Islet precursor cell (in vitro differentiated cells): Measurements from ENCODE around the gene HECTD4.

Experiments
- DNase-seq: peaks from one replicate; pipeline ENCODE4 v3.0.0-alpha.2; 2018

The HECTD4 gene

DNA sequence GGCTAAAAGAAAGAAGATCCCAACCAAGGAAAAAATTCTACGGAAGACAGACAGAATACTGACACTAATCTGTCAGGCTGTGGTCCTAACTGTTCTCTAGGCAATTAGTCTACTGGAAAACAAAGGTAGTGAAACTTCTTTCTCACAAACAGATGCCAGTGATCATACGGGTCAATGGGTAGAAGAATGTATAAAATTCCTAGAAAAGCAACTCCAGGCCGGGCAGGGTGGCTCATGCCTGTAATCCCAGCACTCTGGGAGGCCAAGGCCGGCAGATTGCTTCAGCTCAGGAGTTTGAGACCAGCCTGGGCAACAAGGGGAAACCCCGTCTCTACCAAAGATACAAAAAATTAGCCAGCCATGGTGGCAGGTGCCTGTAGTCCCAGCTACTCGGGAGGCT is 64.8 kb downstream of the HECTD4 start:
- no peak for DNase-seq

GRCh38 chr12:112314981-112315380 is 67.2 kb downstream of the HECTD4 start:
- peak; percentile 70 for DNase-seq

DNA sequence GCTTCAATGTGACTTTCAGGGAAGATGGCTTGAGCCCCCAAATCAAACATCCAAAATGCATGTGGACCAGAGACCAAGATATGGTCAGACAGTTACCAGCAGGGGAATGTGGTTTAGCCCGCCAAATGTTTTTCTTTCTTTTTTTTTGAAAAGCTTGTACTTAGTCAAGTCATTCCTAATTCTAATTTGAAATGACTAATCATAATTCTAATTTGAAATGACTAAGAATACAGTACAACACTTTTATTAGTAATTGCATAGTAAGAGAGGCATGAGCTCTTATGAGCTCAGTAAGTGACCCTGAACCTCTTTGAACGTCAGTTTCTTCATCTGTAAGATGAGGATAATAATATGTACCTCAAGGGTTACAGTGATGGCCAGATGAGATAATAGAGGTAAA is 72.4 kb downstream of the HECTD4 start:
- DNase-seq, result no peak

DNA sequence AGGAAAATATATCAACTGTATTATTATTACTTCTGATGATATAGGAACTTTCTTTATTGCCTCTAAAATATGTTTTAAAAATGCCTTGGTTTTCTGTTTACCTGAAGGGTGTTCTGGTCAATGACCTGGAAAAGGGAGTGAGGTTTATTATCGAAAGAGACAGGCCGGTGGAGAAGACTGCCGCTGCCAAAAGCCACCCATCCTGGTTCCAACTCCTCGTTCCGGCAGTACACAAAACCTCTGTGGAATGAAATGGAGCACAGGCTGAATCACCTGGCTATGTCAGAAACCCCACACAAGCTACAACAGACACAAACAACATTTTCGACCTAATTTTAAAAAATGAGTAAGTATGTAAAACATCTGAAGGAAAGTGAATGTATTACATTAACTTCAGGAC is 73.6 kb downstream of the HECTD4 start:
- DNase-seq, result no peak

DNA sequence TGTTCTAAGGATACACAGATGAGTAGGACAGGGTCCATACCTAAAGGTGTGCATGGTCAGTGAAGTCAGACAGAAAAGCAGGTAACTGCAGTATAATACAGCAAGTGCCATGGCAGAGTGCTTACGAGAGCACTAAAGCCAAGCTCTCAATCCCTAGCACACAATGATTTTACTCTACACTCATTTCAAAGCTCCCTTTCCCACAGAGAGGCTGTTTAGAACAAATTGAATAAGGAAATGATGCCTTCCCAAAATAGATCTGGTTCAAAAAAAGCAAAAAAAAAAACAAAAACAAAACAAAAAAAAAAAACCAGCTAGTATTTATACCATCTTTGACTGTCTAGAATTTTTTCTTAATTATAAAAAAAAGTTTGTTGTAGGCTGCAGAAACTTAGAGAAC is 74.1 kb downstream of the HECTD4 start:
- no peak for DNase-seq

DNA sequence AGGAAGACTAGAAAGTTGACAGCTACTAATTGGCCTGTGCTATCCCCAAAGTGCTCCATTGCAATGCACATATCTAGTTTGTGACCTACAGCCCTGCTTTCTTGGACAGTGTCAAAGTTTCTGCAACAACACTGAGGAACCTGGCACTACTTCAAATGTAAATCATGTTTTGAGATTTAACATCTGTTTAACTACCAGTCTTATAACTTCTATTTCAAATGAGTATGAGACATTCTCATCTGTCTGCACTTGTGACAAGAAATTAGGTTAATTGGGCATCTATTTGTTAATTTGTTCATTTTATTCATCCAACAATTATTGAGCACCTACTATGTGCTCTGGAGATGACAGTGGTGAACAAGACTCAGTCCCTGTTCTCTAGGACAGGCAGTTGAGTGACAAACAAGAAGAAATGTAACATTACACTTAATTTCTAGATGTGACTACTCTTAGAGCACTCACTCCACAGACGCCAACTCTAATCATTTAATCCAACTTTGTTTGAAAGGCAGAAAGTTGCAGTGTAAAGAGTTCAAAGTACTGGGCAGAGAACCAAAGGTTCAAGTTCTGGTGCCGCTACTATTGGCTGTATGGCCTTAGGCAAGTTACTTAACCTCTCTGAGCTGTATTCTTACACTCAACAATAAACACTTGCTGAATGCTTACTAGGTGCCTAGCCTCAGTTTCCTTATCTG is 74.8 kb downstream of the HECTD4 start:
- DNase-seq, result no peak

DNA sequence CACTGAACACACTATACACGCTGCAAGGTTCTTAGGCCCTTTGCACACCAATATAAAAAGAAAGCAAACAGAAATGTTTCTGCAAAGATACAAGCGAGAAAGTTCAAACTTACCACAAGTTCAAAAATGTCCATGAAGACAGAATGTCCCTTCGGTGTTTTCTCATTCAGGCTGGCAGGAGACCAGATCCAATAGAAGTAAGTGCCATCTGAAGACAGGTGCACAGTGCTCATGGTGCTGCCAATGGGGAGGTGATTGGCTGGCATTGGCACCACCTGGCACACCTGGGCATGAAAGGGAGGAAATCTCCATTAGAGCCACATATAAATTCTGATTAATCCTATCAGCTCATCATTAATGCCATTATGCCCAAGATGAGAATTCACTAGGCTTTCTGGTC is 76.3 kb downstream of the HECTD4 start:
- DNase-seq, result no peak

GRCh38 chr12:112304436-112304835 is 77.8 kb downstream of the HECTD4 start:
- no peak for DNase-seq

- no peak for DNase-seq
These were observed 78.4 kb downstream of the HECTD4 start for GRCh38 chr12:112303799-112304198.

- peak; percentile 61 for DNase-seq
These were observed 79.2 kb downstream of the HECTD4 start for GRCh38 chr12:112303004-112303403.

DNA sequence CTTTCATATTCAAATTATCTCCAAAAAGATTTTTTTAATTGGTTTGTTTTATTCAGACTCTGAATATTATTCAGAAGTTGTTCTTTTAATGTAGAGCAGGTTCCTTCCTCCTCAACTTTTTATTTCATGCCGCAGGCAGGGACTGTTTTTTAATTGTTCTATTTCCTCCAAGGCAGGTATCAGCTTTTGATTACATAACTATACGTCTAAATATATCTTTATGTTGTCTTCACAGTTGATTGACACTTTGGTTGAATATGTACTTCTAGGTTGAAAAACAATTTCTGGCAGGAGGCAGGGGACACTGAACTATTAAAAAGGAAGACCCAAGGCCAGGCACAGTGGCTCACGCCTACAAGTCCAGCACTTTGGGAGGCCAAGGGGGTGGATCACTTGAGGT is 82.5 kb downstream of the HECTD4 start:
- DNase-seq, result no peak

- no peak for DNase-seq
These were observed 85.0 kb downstream of the HECTD4 start for GRCh38 chr12:112297188-112297587.

DNA sequence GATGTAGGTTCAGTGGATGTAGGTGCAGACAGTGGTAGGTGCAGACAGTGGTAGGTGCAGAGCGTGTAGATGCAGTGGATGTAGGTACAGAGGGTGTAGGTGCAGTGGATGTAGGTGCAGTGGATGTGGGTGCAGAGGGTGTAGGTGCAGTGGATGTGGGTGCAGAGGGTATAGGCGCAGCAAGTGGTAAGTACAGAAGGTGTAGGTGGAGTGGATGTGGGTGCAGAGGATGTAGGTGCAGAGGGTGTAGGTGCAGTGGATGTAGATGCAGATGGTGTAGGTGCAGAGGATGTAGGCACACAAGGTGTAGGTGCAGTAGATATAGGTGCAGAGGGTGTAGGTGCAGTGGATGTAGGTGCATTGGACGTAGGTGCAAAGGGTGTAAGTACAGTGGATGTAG is 86.0 kb downstream of the HECTD4 start:
- DNase-seq, result no peak

- no peak for DNase-seq
These were observed 87.4 kb downstream of the HECTD4 start for GRCh38 chr12:112294793-112295192.

- DNase-seq, result no peak
These were observed 93.6 kb downstream of the HECTD4 start for GRCh38 chr12:112288638-112289037.

DNA sequence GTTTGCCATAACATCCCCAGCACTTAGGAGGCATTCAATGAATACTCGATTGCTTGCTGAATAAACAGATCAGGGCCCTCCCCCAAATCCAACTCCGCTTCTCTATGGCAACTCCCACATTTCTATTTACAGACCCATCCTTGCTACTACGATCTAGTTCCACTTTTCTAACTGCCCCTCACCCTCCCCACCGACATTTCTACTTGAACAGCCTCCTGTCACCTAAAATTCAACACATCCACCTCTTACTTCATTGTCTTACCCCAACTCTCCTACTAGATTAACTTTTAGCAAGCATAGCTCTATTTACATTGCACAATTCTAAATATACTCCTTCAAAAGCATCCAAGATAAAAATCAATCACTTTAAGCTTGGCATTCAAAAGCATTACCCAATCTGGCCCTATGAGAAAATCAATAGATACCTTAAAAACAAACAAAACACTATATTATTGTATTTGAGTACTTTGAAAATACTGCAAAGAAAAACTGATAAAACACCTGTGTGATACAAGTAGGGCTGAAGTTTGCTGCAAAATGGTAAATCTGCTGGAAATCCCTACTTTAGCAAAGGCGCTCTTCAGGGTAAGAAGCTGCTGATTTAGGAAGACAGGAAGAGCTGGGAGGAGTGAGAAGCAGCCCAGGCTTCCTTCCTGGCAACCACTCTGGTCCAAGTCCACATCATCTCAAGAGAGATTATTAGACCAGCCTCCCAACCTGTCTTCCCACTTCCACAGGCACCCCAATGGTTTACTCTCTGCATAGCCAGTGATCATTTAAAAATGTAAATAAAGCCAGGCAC is 96.4 kb downstream of the HECTD4 start:
- no peak for DNase-seq

- DNase-seq, result no peak
These were observed 98.7 kb downstream of the HECTD4 start for GRCh38 chr12:112283546-112283945.

DNA sequence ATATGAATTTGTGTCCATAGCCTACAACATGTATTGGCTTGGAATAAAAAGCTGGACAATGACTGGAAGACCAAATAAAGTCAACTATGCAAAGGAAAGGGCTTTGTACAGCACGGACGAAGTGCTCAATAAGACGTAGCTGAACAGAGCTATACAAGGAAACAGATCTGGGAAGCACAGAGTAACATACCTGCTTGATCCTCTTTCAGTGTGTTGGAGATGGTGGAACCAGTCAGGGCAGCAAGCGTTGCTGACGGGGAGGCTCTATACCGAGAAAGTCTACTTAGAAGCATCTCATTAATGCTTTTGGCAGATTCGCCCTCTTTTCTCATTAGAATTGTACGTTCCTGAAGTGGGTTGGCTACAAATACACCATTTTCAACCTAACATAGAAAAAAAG is 99.3 kb downstream of the HECTD4 start:
- no peak for DNase-seq

GRCh38 chr12:112275836-112276235 is 106.4 kb downstream of the HECTD4 start:
- DNase-seq, result no peak

DNA sequence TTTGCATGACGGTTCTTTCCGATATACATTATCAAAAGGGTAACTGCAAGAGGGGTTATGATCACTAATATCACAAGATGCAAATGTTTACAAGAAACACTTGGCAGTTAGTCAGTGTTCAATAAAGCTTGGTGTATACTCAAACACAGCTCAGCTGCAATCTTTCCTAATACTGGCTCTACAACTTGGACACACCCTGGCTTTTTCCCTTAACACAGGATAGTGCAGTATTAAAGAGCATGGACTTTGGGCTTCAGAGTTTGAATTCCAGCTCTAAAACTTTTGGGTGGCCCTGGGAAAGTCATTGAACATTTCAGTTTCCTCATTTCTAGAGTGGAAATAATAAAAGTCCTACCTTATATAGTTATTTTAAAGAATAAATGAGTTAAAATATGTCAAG is 107.0 kb downstream of the HECTD4 start:
- DNase-seq, result no peak

DNA sequence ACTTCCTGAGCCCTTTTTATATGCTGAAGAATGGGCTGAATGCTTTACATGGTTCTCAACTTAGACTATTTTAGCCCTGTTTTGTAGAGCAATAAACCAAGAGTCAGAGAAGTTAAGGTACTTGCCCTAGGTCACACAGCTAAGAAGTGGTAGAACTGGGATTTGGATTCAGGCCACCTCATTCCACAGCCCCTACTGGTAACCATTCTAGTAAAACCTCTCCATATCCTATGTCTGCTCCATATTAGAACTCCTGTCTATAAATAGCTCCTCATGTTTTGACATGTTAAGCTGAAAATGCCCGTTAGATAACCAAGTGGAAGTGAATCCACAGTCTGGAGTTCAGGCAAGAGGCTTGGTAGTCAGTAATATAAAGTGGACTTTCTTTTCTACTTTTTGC is 111.6 kb downstream of the HECTD4 start:
- no peak for DNase-seq

DNA sequence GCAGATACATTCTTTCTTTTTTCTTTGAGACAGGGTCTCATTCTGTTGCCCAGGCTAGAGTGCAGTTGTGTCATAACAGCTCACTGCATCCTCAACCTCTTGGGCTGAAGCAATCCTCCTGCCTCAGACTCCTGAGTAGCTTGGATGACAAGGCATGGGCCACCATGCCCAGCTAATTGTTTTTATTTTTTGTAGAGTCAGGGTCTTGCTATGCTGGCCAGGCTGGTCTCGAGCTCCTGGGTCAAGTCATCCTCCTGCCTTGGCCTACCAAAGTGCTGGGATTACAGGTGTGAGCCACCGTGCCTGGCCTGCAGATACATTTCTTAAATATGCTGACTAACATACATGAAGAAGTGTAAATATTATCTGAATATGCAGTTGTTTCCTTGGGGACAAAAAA is 115.8 kb downstream of the HECTD4 start:
- DNase-seq, result no peak

DNA sequence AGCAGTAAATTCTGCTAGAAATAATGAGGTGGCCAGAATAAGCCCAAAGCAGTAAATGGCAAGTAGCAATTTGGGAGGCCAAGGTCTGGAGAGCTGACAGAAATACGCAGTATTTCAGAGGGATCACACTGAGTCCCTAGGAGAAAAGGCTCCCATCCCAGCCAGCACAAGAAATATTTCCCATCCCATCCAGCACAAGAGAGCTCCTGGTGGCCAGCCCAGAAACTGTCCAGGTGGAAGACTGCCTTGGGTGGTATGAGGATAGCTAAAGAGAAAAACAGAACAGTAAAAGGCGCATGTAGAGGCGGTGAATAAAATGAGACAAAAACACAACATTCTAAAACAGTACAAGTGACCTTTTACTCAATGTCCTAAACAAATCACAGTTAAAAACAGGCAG is 120.7 kb downstream of the HECTD4 start:
- peak; percentile 73 for DNase-seq

GRCh38 chr12:112258926-112259325 is 123.3 kb downstream of the HECTD4 start:
- no peak for DNase-seq

GRCh38 chr12:112256780-112257179 is 125.5 kb downstream of the HECTD4 start:
- no peak for DNase-seq
